Breast epithelium (tissue), 4 donors: ENCODE results near the gene AMOTL1. TPM values are rescaled to one million over a fixed set of nuclear protein-coding genes. Genes with fewer than 3 reads are reported as not detected.

ENCODE experiments used
- DNase-seq, 2 donors: peaks; one replicate each; pipeline ENCODE4 v3.0.0-alpha.2; 2019; ENCODE audit warnings: low spot score in 2 of 2
- H3K27ac ChIP-seq, 2 donors: fragments of 200-600 bp; sonication (generic) in 1 of 2; one replicate each; pipeline ENCODE4 v1.5.1; 2016 to 2019; ENCODE audit warnings: mild to moderate bottlenecking in 1 of 2
- H3K27me3 ChIP-seq, 2 donors: fragments of 200-600 bp; sonication (generic) in 1 of 2; one replicate each; pipeline versions ENCODE4 v1.5.1 to v1.6.0; 2017 to 2019; ENCODE audit warnings: control low read depth in 1 of 2, mild to moderate bottlenecking in 1 of 2
- H3K36me3 ChIP-seq: fragments of 200-600 bp; one replicate; pipeline ENCODE4 v1.5.1; 2019
- H3K4me1 ChIP-seq, 2 donors: fragments of 200-600 bp; sonication (generic); one replicate each; pipeline ENCODE4 v1.5.1; 2016 to 2019; ENCODE audit warnings: control low read depth in 1 of 2
- H3K4me3 ChIP-seq, 3 donors: fragments of 200-600 bp; sonication (generic); 1 replicate in 2 of 3; 2 replicates in 1 of 3; pipeline ENCODE4 v1.5.1; 2016 to 2019; ENCODE audit warnings: mild to moderate bottlenecking in 3 of 3, moderate library complexity in 2 of 3
- H3K9me3 ChIP-seq, 2 donors: fragments of 200-600 bp; sonication (generic) in 1 of 2; one replicate each; pipeline ENCODE4 v1.5.1; 2016 to 2019; ENCODE audit warnings: control low read depth in 1 of 2
- CTCF ChIP-seq, 3 donors: fragments of 450-650 bp; IDR thresholded peaks; one replicate each; pipeline ENCODE4 v1.5.1; 2016 to 2017; ENCODE audit warnings: antibody characterized with exemption in 3 of 3, mild to moderate bottlenecking in 3 of 3, moderate library complexity in 3 of 3
- POLR2A ChIP-seq: fragments of 450-650 bp; IDR thresholded peaks from one replicate; pipeline ENCODE4 v1.6.1; 2016; ENCODE audit warnings: antibody characterized with exemption, mild to moderate bottlenecking, moderate library complexity
- POLR2AphosphoS5 ChIP-seq, 3 donors: sonication (generic); formaldehyde crosslinking; IDR thresholded peaks; one replicate each; pipeline ENCODE4 v1.6.1; 2017; ENCODE audit warnings: antibody characterized with exemption in 3 of 3
- intact Hi-C: fragments of 100-400 bp; cut with DNase I; formaldehyde crosslinking; loops from one replicate; pipeline ENCODE4 v1.15.1; 2023; ENCODE audit warnings: low total_unique reads
- total RNA-seq, 3 donors: library from RNA; depleted of rRNA; stranded (reverse); fragments of >200 nt; gene quantifications; one replicate each; pipeline ENCODE4 v1.1.0, GENCODE V29; 2016

AMOTL1 gene
- total RNA-seq, 3 donors from 2014 or later = 35.5 to 41.4 (median 39.0) TPM

GRCh38 chr11:94731880-94732601, 36.1 kb upstream of the AMOTL1 start:
- DNase-seq = no peak
- TF ChIP-seq CTCF (IDR thresholded peaks at IDR 0.05) = no peak
- TF ChIP-seq POLR2A = no peak
- TF ChIP-seq POLR2AphosphoS5 (IDR thresholded peaks at IDR 0.05) = no peak
- Histone ChIP-seq H3K9me3 (no peaks in the 10 kb centered on the region), H3K4me1 (no peaks in the 10 kb centered on the region), H3K27me3 (no peaks in the 10 kb centered on the region), H3K4me3 (no peak overlapping the region), H3K36me3 (no peaks in the 10 kb centered on the region), H3K27ac (peak overlapping the region; percentile 46 to 80)
- intact Hi-C loops = no loop called here

GRCh38 chr11:94732617-94733281, 35.4 kb upstream of the AMOTL1 start:
- DNase-seq = no peak
- intact Hi-C loops = no loop called here
- no peaks in the 10 kb centered on the region for H3K9me3 ChIP-seq
- no peak for TF ChIP-seq POLR2A
- no peak for TF ChIP-seq CTCF (IDR thresholded peaks at IDR 0.05)
- peak in 2 of 3 donors; percentile 18 to 19 for TF ChIP-seq POLR2AphosphoS5 (IDR thresholded peaks at IDR 0.05)
- H3K36me3 ChIP-seq = no peaks in the 10 kb centered on the region
- no peaks in the 10 kb centered on the region for H3K27me3 ChIP-seq
- H3K4me3 ChIP-seq = no peak overlapping the region
- H3K4me1 ChIP-seq = no peaks in the 10 kb centered on the region
- H3K27ac ChIP-seq = peak overlapping the region; percentile 46 to 80

GRCh38 chr11:94734563-94735275, 33.4 kb upstream of the AMOTL1 start:
- TF ChIP-seq POLR2A (no peak), POLR2AphosphoS5 (IDR thresholded peaks at IDR 0.05) (no peak), CTCF (IDR thresholded peaks at IDR 0.05) (no peak)
- no peak for DNase-seq
- Histone ChIP-seq H3K27me3 (no peaks in the 10 kb centered on the region), H3K4me3 (no peak overlapping the region), H3K9me3 (no peaks in the 10 kb centered on the region), H3K4me1 (no peaks in the 10 kb centered on the region), H3K27ac (peak overlapping the region in 1 of 2 donors; percentile 44), H3K36me3 (no peaks in the 10 kb centered on the region)
- intact Hi-C loops = no loop called here

- H3K4me1 ChIP-seq = no peaks in the 10 kb centered on the region
These were observed 32.2 kb upstream of the AMOTL1 start for GRCh38 chr11:94735907-94736306.

GRCh38 chr11:94737171-94737611, 31.0 kb upstream of the AMOTL1 start:
- Histone ChIP-seq H3K4me1 (no peaks in the 10 kb centered on the region), H3K9me3 (no peaks in the 10 kb centered on the region), H3K4me3 (no peak overlapping the region), H3K27me3 (no peaks in the 10 kb centered on the region), H3K36me3 (no peaks in the 10 kb centered on the region), H3K27ac (no peak overlapping the region)
- no peak for DNase-seq
- intact Hi-C loops = no loop called here
- TF ChIP-seq CTCF (IDR thresholded peaks at IDR 0.05) (no peak), POLR2AphosphoS5 (IDR thresholded peaks at IDR 0.05) (no peak), POLR2A (no peak)

More at GRCh38 chr11:94735907-94736306, 32.2 kb upstream of the AMOTL1 start:
- Histone ChIP-seq H3K4me3 (no peak overlapping the region), H3K27me3 (no peaks in the 10 kb centered on the region), H3K9me3 (no peaks in the 10 kb centered on the region), H3K36me3 (no peaks in the 10 kb centered on the region), H3K27ac (no peak overlapping the region)
- DNase-seq = no peak
- intact Hi-C loops = no loop called here
- TF ChIP-seq POLR2A = no peak
